Type B pancreatic cell (in vitro differentiated cells): Measurements from ENCODE around the gene COLEC11. TPM values are rescaled to one million over a fixed set of nuclear protein-coding genes. Genes with fewer than 3 reads are reported as not detected.
"Not testable (repeated sequence)": the region's sequence is repeated elsewhere in the genome, so short reads cannot be mapped to it uniquely, and the experiment has no call there.

Experiments used
- DNase-seq: peaks from one replicate; pipeline ENCODE4 v3.0.0; 2021; ENCODE audit warnings: mixed read lengths; ENCODE audit not compliant: unreplicated experiment; ENCODE audit errors: extremely low spot score
- H3K27ac Mint-ChIP-seq: 2 replicates; pipeline ENCODE4 v1.8.0; 2021; ENCODE audit warnings: mild to moderate bottlenecking, mixed read lengths
- H3K27me3 Mint-ChIP-seq: 2 replicates; pipeline ENCODE4 v1.8.0; 2021; ENCODE audit warnings: mixed read lengths
- H3K36me3 Mint-ChIP-seq: 2 replicates; pipeline ENCODE4 v1.8.0; 2021; ENCODE audit warnings: mixed read lengths
- H3K4me1 Mint-ChIP-seq: one replicate; pipeline ENCODE4 v1.8.0; 2021; ENCODE audit warnings: mixed read lengths; ENCODE audit not compliant: unreplicated experiment
- H3K4me3 Mint-ChIP-seq: 2 replicates; pipeline ENCODE4 v1.8.0; 2021; ENCODE audit warnings: mild to moderate bottlenecking, mixed read lengths
- H3K9me3 Mint-ChIP-seq: 2 replicates; pipeline ENCODE4 v1.8.0; 2021; ENCODE audit warnings: mixed read lengths
- CTCF ChIP-seq: fragments of 200-600 bp; sonication (generic); conservative IDR thresholded peaks from 2 replicates; pipeline ENCODE4 v1.5.0; 2021; ENCODE audit warnings: antibody characterized with exemption, mild to moderate bottlenecking
- total RNA-seq: library from RNA; stranded (reverse); gene quantifications from 2 replicates; pipeline ENCODE4 v1.2.1, GENCODE V29; 2021; ENCODE audit warnings: low replicate concordance

The COLEC11 gene
- total RNA-seq, 1 donor from 2014 or later, result 0.63 TPM

GRCh38 chr2:3604991-3605961, 10.4 kb downstream of the COLEC11 start:
- Mint-ChIP-seq H3K36me3 (no peaks in the 10 kb centered on the region), H3K4me1 (no peaks in the 10 kb centered on the region), H3K27me3 (no peaks in the 10 kb centered on the region), H3K4me3 (no peak overlapping the region), H3K9me3 (no peaks in the 10 kb centered on the region), H3K27ac (no peak overlapping the region)
- DNase-seq, result no peak
- TF ChIP-seq CTCF, result no peak

- H3K27me3 Mint-ChIP-seq, result no peaks in the 10 kb centered on the region
- TF ChIP-seq CTCF, result no peak
Measured at GRCh38 chr2:3606028-3606369, 11.1 kb downstream of the COLEC11 start.

GRCh38 chr2:3606370-3607201, 11.7 kb downstream of the COLEC11 start:
- no peak overlapping the region for H3K4me3 Mint-ChIP-seq
- DNase-seq, result no peak
- no peak for TF ChIP-seq CTCF
- no peaks in the 10 kb centered on the region for H3K27me3 Mint-ChIP-seq
- peaks cover 10% of the 10 kb centered on the region for H3K4me1 Mint-ChIP-seq
- no peaks in the 10 kb centered on the region for H3K9me3 Mint-ChIP-seq
- no peaks in the 10 kb centered on the region for H3K36me3 Mint-ChIP-seq
- no peak overlapping the region for H3K27ac Mint-ChIP-seq

More at GRCh38 chr2:3606028-3606369, 11.1 kb downstream of the COLEC11 start:
- no peak for DNase-seq
- H3K4me1 Mint-ChIP-seq, result peaks cover 5% of the 10 kb centered on the region
- no peak overlapping the region for H3K27ac Mint-ChIP-seq
- H3K36me3 Mint-ChIP-seq, result no peaks in the 10 kb centered on the region
- no peaks in the 10 kb centered on the region for H3K9me3 Mint-ChIP-seq
- no peak overlapping the region for H3K4me3 Mint-ChIP-seq

- TF ChIP-seq CTCF, result no peak
- no peak for DNase-seq
- Mint-ChIP-seq H3K36me3 (no peaks in the 10 kb centered on the region), H3K4me3 (no peak overlapping the region), H3K27ac (no peak overlapping the region), H3K9me3 (no peaks in the 10 kb centered on the region), H3K27me3 (no peaks in the 10 kb centered on the region), H3K4me1 (peaks cover 10% of the 10 kb centered on the region)
Measured at GRCh38 chr2:3608373-3609278, 13.7 kb downstream of the COLEC11 start.

- not testable (repeated sequence) for H3K4me3 Mint-ChIP-seq, H3K9me3 Mint-ChIP-seq, H3K36me3 Mint-ChIP-seq, H3K27me3 Mint-ChIP-seq, DNase-seq, H3K27ac Mint-ChIP-seq
- H3K4me1 Mint-ChIP-seq, result peaks cover 10% of the 10 kb centered on the region
Measured at GRCh38 chr2:3609279-3609673, 14.4 kb downstream of the COLEC11 start.
